Measurements from ENCODE around the gene WWOX. TPM values are rescaled to one million over a fixed set of nuclear protein-coding genes. Genes with fewer than 3 reads are reported as not detected.

WWOX gene
- total RNA-seq, 1 donor from 2014 or later: 9.5 TPM

- no peak for DNase-seq (ENCODE audit: low read depth in 2 of 2)
Measured at GRCh38 chr16:78271981-78272380, 172.5 kb downstream of the WWOX start.

- no peak for DNase-seq (ENCODE audit: low read depth in 2 of 2)
Measured at GRCh38 chr16:78274771-78275170, 175.3 kb downstream of the WWOX start.

GRCh38 chr16:78275420-78275819 is 176.0 kb downstream of the WWOX start:
- no peak for DNase-seq (ENCODE audit: low read depth in 2 of 2)

GRCh38 chr16:78277321-78278055 is 178.0 kb downstream of the WWOX start:
- DNase-seq (ENCODE audit: low read depth in 2 of 2): no peak

GRCh38 chr16:78278056-78278450 is 178.6 kb downstream of the WWOX start:
- no peak for DNase-seq (ENCODE audit: low read depth in 2 of 2)

- DNase-seq (ENCODE audit: low read depth in 2 of 2): no peak
Measured at GRCh38 chr16:78281115-78281514, 181.7 kb downstream of the WWOX start.

- DNase-seq (ENCODE audit: low read depth in 2 of 2): no peak
Measured at GRCh38 chr16:78283548-78284251, 184.2 kb downstream of the WWOX start.

- no peak for DNase-seq (ENCODE audit: low read depth in 2 of 2)
Measured at GRCh38 chr16:78284326-78284725, 184.9 kb downstream of the WWOX start.

GRCh38 chr16:78284957-78285434 is 185.5 kb downstream of the WWOX start:
- no peak for DNase-seq (ENCODE audit: low read depth in 2 of 2)

GRCh38 chr16:78285437-78285922 is 186.0 kb downstream of the WWOX start:
- DNase-seq (ENCODE audit: low read depth in 2 of 2): no peak

GRCh38 chr16:78286065-78286464 is 186.6 kb downstream of the WWOX start:
- no peak for DNase-seq (ENCODE audit: low read depth in 2 of 2)

GRCh38 chr16:78288888-78289287 is 189.4 kb downstream of the WWOX start:
- DNase-seq (ENCODE audit: low read depth in 2 of 2): no peak

GRCh38 chr16:78289373-78289772 is 189.9 kb downstream of the WWOX start:
- no peak for DNase-seq (ENCODE audit: low read depth in 2 of 2)

- DNase-seq (ENCODE audit: low read depth in 2 of 2): no peak
Measured at GRCh38 chr16:78289844-78290277, 190.4 kb downstream of the WWOX start.

- no peak for DNase-seq (ENCODE audit: low read depth in 2 of 2)
Measured at GRCh38 chr16:78290395-78290794, 190.9 kb downstream of the WWOX start.

GRCh38 chr16:78290872-78291591 is 191.6 kb downstream of the WWOX start:
- DNase-seq (ENCODE audit: low read depth in 2 of 2): no peak

- DNase-seq (ENCODE audit: low read depth in 2 of 2): no peak
Measured at GRCh38 chr16:78291604-78292003, 192.2 kb downstream of the WWOX start.

- no peak for DNase-seq (ENCODE audit: low read depth in 2 of 2)
Measured at GRCh38 chr16:78292086-78292843, 192.8 kb downstream of the WWOX start.

GRCh38 chr16:78292844-78293380 is 193.5 kb downstream of the WWOX start:
- no peak for DNase-seq (ENCODE audit: low read depth in 2 of 2)

- no peak for DNase-seq (ENCODE audit: low read depth in 2 of 2)
Measured at GRCh38 chr16:78294538-78295225, 195.2 kb downstream of the WWOX start.
